Mesothelial cell of epicardium (in vitro differentiated cells): ENCODE data around the gene BMI1. TPM values are rescaled to one million over a fixed set of nuclear protein-coding genes. Genes with fewer than 3 reads are reported as not detected.

ENCODE experiments used
- DNase-seq, 2 experiments: peaks; one replicate each; pipeline ENCODE4 v3.0.0; 2021; ENCODE audit warnings: low spot score in 2 of 2; ENCODE audit not compliant: unreplicated experiment in 2 of 2
- H3K27ac Mint-ChIP-seq: 2 replicates; pipeline ENCODE4 v1.8.0; 2021; ENCODE audit warnings: mixed read lengths
- H3K27me3 Mint-ChIP-seq: 2 replicates; pipeline ENCODE4 v1.8.0; 2021; ENCODE audit warnings: low read depth, mixed read lengths
- H3K36me3 Mint-ChIP-seq: 2 replicates; pipeline ENCODE4 v1.8.0; 2021; ENCODE audit warnings: mixed read lengths
- H3K4me1 Mint-ChIP-seq: 2 replicates; pipeline ENCODE4 v1.8.0; 2021; ENCODE audit warnings: mixed read lengths
- H3K4me3 Mint-ChIP-seq: 2 replicates; pipeline ENCODE4 v1.8.0; 2021; ENCODE audit warnings: mild to moderate bottlenecking, moderate library complexity, mixed read lengths
- H3K9me3 Mint-ChIP-seq: 2 replicates; pipeline ENCODE4 v1.8.0; 2021; ENCODE audit warnings: mixed read lengths
- total RNA-seq: library from RNA; stranded (reverse); gene quantifications from 3 replicates; pipeline ENCODE4 v1.2.1, GENCODE V29; 2021
- TF ChIP-seq, protein P1 (sequence below): fragments of 200-600 bp; sonication (generic); IDR thresholded peaks from one replicate; pipeline ENCODE4 v1.5.0; 2021; ENCODE audit warnings: antibody characterized with exemption; ENCODE audit not compliant: unreplicated experiment

Gene BMI1
- total RNA-seq, 1 donor from 2014 or later = 45.2 TPM

DNA sequence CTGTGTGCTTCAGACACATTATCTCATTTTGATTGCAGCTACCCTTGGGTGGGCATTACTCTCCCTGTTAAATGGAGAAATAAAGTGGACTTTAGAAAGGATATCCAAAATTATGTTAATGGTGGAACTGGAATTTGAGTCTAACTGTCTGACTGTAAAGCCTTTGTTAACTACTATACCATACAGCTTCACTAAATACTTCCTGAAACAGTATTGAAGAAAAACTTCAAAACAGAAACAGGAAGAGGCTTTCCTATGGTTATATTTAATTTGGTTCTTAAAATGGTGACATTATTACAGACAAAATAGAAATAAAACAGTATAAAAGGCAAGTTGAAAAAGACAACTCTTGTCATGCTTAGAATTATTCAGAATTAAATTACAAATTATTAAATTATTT is 49.4 kb downstream of the BMI1 start:
- no peak overlapping the region for H3K27ac Mint-ChIP-seq
- H3K36me3 Mint-ChIP-seq = no peaks in the 10 kb centered on the region
- H3K4me3 Mint-ChIP-seq = no peak overlapping the region
- peaks cover 12% of the 10 kb centered on the region for H3K4me1 Mint-ChIP-seq
- H3K9me3 Mint-ChIP-seq = no peaks in the 10 kb centered on the region
- no peaks in the 10 kb centered on the region for H3K27me3 Mint-ChIP-seq
- TF ChIP-seq, protein P1, sequence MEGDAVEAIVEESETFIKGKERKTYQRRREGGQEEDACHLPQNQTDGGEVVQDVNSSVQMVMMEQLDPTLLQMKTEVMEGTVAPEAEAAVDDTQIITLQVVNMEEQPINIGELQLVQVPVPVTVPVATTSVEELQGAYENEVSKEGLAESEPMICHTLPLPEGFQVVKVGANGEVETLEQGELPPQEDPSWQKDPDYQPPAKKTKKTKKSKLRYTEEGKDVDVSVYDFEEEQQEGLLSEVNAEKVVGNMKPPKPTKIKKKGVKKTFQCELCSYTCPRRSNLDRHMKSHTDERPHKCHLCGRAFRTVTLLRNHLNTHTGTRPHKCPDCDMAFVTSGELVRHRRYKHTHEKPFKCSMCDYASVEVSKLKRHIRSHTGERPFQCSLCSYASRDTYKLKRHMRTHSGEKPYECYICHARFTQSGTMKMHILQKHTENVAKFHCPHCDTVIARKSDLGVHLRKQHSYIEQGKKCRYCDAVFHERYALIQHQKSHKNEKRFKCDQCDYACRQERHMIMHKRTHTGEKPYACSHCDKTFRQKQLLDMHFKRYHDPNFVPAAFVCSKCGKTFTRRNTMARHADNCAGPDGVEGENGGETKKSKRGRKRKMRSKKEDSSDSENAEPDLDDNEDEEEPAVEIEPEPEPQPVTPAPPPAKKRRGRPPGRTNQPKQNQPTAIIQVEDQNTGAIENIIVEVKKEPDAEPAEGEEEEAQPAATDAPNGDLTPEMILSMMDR = no peak
- DNase-seq = no peak

DNA sequence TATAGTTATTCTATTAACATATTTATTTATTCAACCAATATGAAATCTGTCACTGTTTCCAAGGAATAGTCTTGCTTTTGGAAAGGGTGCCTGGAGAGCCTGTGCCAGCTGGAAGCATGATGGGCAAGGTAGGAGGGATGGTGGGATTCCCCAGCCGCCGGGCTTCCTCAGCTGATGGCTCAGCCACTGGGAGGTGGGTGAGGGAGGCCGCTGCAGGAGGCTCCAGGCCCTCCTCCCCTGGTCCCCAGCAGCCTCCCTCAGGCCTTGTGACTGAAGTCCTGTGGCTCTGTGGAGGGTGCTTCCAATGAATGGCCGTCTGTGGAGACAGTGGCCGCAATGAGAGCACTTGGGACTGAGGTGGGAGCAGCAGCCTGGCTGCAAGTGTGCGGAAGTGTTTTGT is 51.4 kb downstream of the BMI1 start:
- no peaks in the 10 kb centered on the region for H3K9me3 Mint-ChIP-seq
- no peaks in the 10 kb centered on the region for H3K27me3 Mint-ChIP-seq
- TF ChIP-seq, protein P1 = no peak
- H3K27ac Mint-ChIP-seq = no peak overlapping the region
- H3K36me3 Mint-ChIP-seq = no peaks in the 10 kb centered on the region
- H3K4me1 Mint-ChIP-seq = peaks cover 8% of the 10 kb centered on the region
- no peak for DNase-seq
- no peak overlapping the region for H3K4me3 Mint-ChIP-seq

DNA sequence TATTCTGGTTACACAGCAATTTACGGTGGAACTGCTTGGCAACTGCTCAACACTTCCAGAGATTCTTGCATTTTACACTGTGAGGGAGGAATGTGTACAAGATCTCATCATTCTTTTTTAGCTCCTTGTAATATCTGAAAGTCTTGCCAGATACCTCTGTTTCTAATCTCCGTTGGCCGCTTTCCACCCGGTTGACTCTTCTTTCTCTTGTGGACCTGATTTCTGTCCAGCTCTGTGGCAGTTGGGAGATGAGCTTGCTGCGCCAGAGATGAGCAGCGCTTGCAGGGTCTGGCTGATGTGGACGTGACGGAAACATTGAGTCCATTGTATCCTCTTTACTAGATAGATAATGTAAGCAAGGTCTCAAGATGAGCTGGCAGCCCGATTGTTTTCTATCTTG is 52.0 kb downstream of the BMI1 start:
- no peaks in the 10 kb centered on the region for H3K27me3 Mint-ChIP-seq
- TF ChIP-seq, protein P1 = no peak
- H3K9me3 Mint-ChIP-seq = no peaks in the 10 kb centered on the region
- no peak overlapping the region for H3K27ac Mint-ChIP-seq
- peaks cover 8% of the 10 kb centered on the region for H3K4me1 Mint-ChIP-seq
- no peaks in the 10 kb centered on the region for H3K36me3 Mint-ChIP-seq
- DNase-seq = peak in 1 of 2 experiments; percentile 40
- no peak overlapping the region for H3K4me3 Mint-ChIP-seq

DNA sequence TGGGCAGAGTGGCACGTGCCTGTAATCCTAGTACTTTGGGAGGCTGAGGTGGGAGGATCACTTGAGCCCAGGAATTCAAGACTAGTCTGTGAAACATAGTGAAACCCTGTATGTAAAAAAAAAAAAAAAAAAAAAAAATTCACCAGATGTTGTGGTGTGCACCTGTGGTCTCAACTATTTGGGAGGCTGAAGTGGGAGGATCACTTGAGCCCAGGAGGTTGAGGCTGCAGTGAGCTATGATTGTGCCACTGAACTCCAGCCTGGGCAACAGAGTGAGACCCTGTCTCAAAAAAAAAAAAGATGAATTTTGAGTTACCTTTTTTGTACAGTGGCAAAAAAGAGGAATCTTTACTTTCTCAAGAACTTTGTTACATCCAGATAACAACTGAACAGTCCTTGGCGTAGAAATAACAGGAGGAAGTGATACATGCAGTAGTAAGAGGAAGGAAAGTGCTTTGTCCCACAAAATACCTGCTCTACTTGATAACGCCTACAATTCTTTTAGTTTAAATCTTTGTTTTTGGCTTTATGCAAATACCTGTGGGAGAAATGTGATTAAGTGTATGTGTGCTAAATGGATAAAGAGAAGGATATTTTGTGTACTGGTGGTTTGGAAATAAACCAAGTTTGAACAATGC is 53.7 kb downstream of the BMI1 start:
- Mint-ChIP-seq H3K27me3 (no peaks in the 10 kb centered on the region), H3K36me3 (no peaks in the 10 kb centered on the region), H3K9me3 (no peaks in the 10 kb centered on the region), H3K4me1 (peaks cover 8% of the 10 kb centered on the region), H3K27ac (no peak overlapping the region), H3K4me3 (no peak overlapping the region)
- TF ChIP-seq, protein P1 = no peak
- no peak for DNase-seq

DNA sequence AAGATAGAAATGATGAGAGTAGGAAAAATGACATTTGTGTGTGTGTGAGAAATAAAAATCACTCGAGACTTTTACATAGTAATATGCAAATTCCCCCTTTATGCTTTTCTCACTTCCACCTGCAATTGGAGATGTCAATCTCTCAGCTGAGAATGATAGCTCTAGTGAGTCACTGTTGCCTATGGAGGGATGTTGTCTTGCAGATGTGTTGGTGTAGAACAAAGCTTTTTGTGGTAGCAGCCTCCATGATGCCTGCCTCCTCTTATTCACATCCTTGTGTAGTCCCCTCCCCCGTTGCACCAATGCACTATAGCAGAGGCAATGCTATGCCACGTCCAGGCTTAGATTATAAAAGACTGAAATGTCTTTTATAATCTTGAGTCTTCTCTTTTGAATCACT is 58.2 kb downstream of the BMI1 start:
- no peak for DNase-seq
- TF ChIP-seq, protein P1 = no peak
- Mint-ChIP-seq H3K4me3 (no peak overlapping the region), H3K36me3 (no peaks in the 10 kb centered on the region), H3K27me3 (no peaks in the 10 kb centered on the region), H3K9me3 (no peaks in the 10 kb centered on the region), H3K27ac (no peak overlapping the region), H3K4me1 (peaks cover 11% of the 10 kb centered on the region)

Other genes starting within 250 kb of the BMI1 start
- not detected in 3 replicates for gene EBLN1, start 103.1 kb upstream of the BMI1 start, total RNA-seq
- gene COMMD3, start 4.7 kb upstream of the BMI1 start, total RNA-seq = 57.3 to 61.3 TPM (median 58.9 TPM) in 3 replicates
- 0.16 to 0.45 TPM (median 0.18 TPM) in 3 replicates for gene SPAG6, start 24.4 kb downstream of the BMI1 start, total RNA-seq